ENCODE results near the gene SCYGR5.

GRCh38 chr2:227625420-227625819 is 41.2 kb upstream of the SCYGR5 start:
- TF ChIP-seq POLR2A (IDR thresholded peaks at IDR 0.05; ENCODE audit: low read length) (no peak), GATA1 (IDR thresholded peaks at IDR 0.05; ENCODE audit: low read depth, low read length) (no peak)

Data from erythroblast (primary cell).